HFF-Myc (cell line): Measurements from ENCODE around the gene SMIM10L1.
A peak's percentile ranks its signal among the peaks of the same experiment; 100 is the strongest.

Experiments
- DNase-seq: peaks from one replicate; pipeline ENCODE4 v3.0.0-alpha.2; 2011; ENCODE audit warnings: low read depth; ENCODE audit errors: extremely low read depth
- H3K4me3 ChIP-seq: replicated peaks from 2 replicates; pipeline ENCODE4 v1.5.1; 2011; ENCODE audit warnings: low read depth, mild to moderate bottlenecking, control low read depth, low read length
- CTCF ChIP-seq: IDR thresholded peaks from 2 replicates; pipeline ENCODE4 v1.5.1; 2012; ENCODE audit warnings: mild to moderate bottlenecking, low read depth, low read length, control low read depth; ENCODE audit errors: missing control alignments

The SMIM10L1 gene

DNA sequence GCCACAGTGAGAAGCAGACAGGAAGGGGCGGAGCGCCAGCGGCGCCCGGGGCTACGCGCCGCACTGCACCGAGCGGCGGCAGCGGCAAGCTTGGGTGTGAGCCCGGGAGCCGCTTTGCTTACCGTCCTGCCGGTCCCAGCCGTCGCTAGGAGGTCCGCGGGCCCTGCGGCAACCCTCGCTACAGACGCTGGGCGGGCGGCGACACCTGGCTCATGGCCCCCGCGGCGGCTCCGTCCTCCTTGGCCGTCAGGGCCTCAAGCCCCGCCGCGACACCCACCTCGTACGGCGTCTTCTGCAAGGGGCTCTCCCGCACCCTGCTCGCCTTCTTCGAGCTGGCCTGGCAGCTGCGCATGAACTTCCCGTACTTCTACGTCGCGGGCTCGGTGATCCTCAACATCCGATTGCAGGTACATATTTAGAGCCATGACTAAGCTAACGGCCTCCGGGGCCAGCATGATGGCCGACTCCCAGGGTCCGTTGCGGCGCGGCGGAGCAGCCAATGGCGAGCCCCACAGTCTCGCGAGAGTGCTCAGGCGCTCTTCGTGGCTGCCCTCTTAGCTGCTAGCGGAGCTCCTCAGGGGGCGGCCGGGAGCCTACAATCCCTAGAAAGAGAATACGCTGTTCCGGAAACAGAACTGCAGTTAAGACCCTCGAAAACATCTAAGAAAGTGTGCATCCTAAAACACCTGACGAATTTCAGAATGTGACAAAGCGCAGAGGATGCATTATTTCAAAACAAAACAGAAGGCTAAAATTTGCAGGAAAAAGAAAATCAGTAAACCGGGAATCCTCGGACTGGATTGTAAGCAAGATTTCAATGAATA, at the start of gene SMIM10L1:
Gene SMIM10L1, plus strand, starts transcription at position 50 of the 824 bp plus-strand sequence. Its CDS starts 163 bp downstream, at position 213.
- peak; percentile 69 for DNase-seq
- no peak for TF ChIP-seq CTCF
- peak within 1 kb of the TSS; percentile 67 for H3K4me3 ChIP-seq

DNA sequence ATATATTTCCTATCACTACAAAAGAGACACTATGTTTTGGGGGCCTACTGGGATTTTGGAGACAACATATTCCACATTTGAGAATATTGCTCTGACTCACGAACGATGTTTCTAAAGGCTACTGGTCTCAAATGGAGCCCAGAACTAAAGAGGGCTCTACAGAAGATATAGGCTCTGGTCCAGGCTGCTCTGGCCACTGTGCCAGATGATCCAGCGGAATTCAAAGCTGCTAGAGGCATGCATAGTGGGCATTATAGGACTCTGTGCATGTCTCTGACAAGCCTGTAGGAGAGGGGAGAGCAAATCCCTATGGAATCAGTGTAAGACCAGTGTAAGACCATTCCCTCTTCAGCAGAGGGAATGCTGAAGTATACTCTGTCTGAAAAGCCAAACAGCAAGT, 40.6 kb upstream of the SMIM10L1 start:
- no peak for TF ChIP-seq CTCF
- no peak overlapping the region for H3K4me3 ChIP-seq
- no peak for DNase-seq

DNA sequence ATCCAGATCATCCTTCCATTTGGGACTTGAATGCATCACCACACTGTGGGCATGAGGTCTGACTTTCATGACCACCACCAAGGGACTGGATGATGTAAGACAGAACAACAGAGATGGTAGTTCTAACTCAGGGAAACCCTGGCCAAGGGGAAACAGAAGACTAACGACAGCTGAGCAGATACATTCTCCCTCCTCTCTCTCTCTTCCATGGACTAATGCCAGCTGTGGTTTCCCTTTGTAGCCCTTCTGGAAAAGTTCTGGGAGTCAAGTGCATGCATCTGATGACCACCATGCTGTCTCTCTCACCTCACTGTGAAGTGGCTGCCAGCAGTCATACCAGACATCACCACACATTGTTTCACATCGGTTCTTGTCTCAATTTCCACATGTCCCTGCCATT, 40.0 kb upstream of the SMIM10L1 start:
- no peak for DNase-seq
- H3K4me3 ChIP-seq, result no peak overlapping the region
- no peak for TF ChIP-seq CTCF

GRCh38 chr12:11133162-11133561, 37.8 kb upstream of the SMIM10L1 start:
- H3K4me3 ChIP-seq, result no peak overlapping the region
- TF ChIP-seq CTCF, result no peak
- DNase-seq, result no peak

DNA sequence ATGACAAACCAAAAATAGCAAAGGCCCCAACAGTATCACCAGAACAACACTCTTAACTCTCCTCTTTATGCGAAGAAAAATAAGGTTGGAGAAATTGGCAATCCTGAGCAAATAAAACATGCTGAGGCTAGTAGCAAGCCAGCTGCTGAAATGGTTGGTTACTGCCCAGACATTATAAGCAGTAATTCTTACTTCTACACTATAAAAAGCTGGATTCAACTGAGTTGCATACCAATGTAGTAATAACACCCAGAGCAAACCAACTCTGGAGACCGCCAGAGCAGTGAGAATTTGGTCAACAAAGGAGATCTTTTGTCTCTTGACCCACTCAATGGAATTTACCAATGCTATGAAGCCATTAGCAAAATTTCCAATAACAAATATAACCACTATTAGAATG, 37.2 kb upstream of the SMIM10L1 start:
- no peak for DNase-seq
- TF ChIP-seq CTCF, result no peak
- H3K4me3 ChIP-seq, result no peak overlapping the region

DNA sequence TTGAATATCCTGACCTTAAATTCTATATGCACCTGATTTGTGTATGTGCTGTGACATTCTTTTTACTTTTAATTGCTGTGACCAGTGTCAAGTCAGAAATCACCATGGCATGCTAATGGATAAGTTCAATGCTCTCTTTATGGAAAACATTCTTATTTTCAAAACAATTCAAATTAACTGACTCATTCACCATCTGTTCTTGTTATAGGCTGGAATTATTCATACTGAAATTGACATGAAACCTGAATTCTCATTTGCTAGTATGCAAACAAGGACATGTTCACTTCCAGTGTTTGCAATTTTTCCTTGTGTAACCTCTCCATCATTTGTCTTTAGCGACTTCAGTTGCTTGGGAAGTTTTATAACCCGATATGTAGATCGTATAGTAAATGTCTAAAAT, 36.7 kb upstream of the SMIM10L1 start, which contains the start of gene TAS2R30:
Gene TAS2R30, minus strand, starts transcription at position 340 of the 400 bp plus-strand sequence. CDS start 400 bp downstream, outside the sequence.
- no peak for DNase-seq
- TF ChIP-seq CTCF, result no peak
- no peak within 1 kb of the TSS for H3K4me3 ChIP-seq
